HepG2 (cell line): ENCODE measurements around the gene RAB8A. TPM values are rescaled to one million over a fixed set of nuclear protein-coding genes. Genes with fewer than 3 reads are reported as not detected.

Source experiments
- AHDC1 ChIP-seq: sonication (generic); formaldehyde crosslinking; IDR thresholded peaks from 2 replicates; pipeline ENCODE4 v1.5.1; 2020; ENCODE audit warnings: mild to moderate bottlenecking, missing genetic modification reagents, borderline replicate concordance
- ATAD3A ChIP-seq: sonication (generic); formaldehyde crosslinking; IDR thresholded peaks from 2 replicates; pipeline ENCODE4 v1.4.0; 2020; ENCODE audit warnings: missing genetic modification reagents
- CSRNP1 ChIP-seq: sonication (generic); formaldehyde crosslinking; IDR thresholded peaks from 2 replicates; pipeline ENCODE4 v1.8.1; 2023; ENCODE audit warnings: mild to moderate bottlenecking, missing genetic modification reagents
- DNMT1 ChIP-seq: sonication (generic); formaldehyde crosslinking; IDR thresholded peaks from 2 replicates; pipeline ENCODE4 v1.5.1; 2020; ENCODE audit warnings: mild to moderate bottlenecking, missing genetic modification reagents
- FOXC1 ChIP-seq: sonication (generic); formaldehyde crosslinking; IDR thresholded peaks from 2 replicates; pipeline ENCODE4 v1.8.0; 2022; ENCODE audit warnings: mild to moderate bottlenecking, missing genetic modification reagents, borderline replicate concordance
- FOXP1 ChIP-seq, 2 experiments: fragments of 450-650 bp in 1 of 2; IDR thresholded peaks; 2 replicates each; pipeline ENCODE4 v1.6.1; 2017 to 2018; ENCODE audit warnings: antibody characterized with exemption in 1 of 2
- KAT7 ChIP-seq: IDR thresholded peaks from 2 replicates; pipeline ENCODE4 v1.6.1; 2018; ENCODE audit warnings: borderline replicate concordance, missing compliant biosample characterization
- KDM6A ChIP-seq: IDR thresholded peaks from 2 replicates; pipeline ENCODE4 v1.6.1; 2016; ENCODE audit warnings: low read depth
- NFRKB ChIP-seq: fragments of 450-650 bp; IDR thresholded peaks from 2 replicates; pipeline ENCODE4 v1.6.1; 2017
- NR2F2 ChIP-seq: IDR thresholded peaks from 2 replicates; pipeline ENCODE4 v1.6.1; 2012; ENCODE audit warnings: low read depth, inconsistent platforms, borderline replicate concordance
- NR3C1 ChIP-seq: sonication (generic); formaldehyde crosslinking; IDR thresholded peaks from 2 replicates; pipeline ENCODE4 v1.4.0; 2020; ENCODE audit warnings: missing genetic modification reagents
- NRL ChIP-seq: sonication (generic); formaldehyde crosslinking; IDR thresholded peaks from 2 replicates; pipeline ENCODE4 v1.5.0; 2020; ENCODE audit warnings: missing genetic modification reagents, mild to moderate bottlenecking, moderate library complexity, borderline replicate concordance
- ZNF549 ChIP-seq: sonication (generic); formaldehyde crosslinking; IDR thresholded peaks from 2 replicates; pipeline ENCODE4 v1.5.0; 2020; ENCODE audit warnings: missing genetic modification reagents
- polyA plus RNA-seq, 8 experiments: library from polyadenylated mRNA; depleted of rRNA in 3 of 8; stranded (reverse) in 7 of 8; unstranded in 1 of 8; fragments of >200 nt; fragmentation: Illumina TruSeq in 4 of 8; extraction: Trizol in 4 of 8; gene quantifications; 2 replicates each; pipeline versions ENCODE4 v1.2.1 to v1.2.3, GENCODE V29; 2011 to 2016; ENCODE audit warnings: low read depth in 4 of 8, missing spikeins in 1 of 8, mixed read lengths in 1 of 8; ENCODE audit not compliant: insufficient read depth in 1 of 8
- total RNA-seq, 5 experiments: library from RNA; depleted of rRNA; stranded (reverse); fragments of >200 nt; fragmentation: Illumina TruSeq; extraction: Trizol; gene quantifications; 2 replicates each; pipeline ENCODE4 v1.2.3, GENCODE V29; 2016; ENCODE audit warnings: low read depth in 1 of 5
- TF ChIP-seq, protein P1 (sequence below): sonication (generic); formaldehyde crosslinking; IDR thresholded peaks from 2 replicates; pipeline ENCODE4 v1.8.0; 2022; ENCODE audit warnings: mild to moderate bottlenecking, missing genetic modification reagents
- TF ChIP-seq, protein P2 (sequence below): IDR thresholded peaks from 2 replicates; pipeline ENCODE4 v1.4.0; 2020; ENCODE audit warnings: mild to moderate bottlenecking, missing genetic modification reagents

The RAB8A gene
- total and polyA plus RNA-seq, 2 of the 13 experiments (the other 11 are each of a cell fraction or from before 2014, with no cell fraction given): 36.7 to 45.0 TPM

GRCh38 chr19:16078759-16079707, 32.7 kb upstream of the RAB8A start (continued):
- TF ChIP-seq NRL: no peak
- TF ChIP-seq DNMT1: no peak
- TF ChIP-seq ZNF549 (CRISPR knock-in tag): no peak
- TF ChIP-seq KAT7 (CRISPR knock-in tag): no peak
- TF ChIP-seq, protein P1, sequence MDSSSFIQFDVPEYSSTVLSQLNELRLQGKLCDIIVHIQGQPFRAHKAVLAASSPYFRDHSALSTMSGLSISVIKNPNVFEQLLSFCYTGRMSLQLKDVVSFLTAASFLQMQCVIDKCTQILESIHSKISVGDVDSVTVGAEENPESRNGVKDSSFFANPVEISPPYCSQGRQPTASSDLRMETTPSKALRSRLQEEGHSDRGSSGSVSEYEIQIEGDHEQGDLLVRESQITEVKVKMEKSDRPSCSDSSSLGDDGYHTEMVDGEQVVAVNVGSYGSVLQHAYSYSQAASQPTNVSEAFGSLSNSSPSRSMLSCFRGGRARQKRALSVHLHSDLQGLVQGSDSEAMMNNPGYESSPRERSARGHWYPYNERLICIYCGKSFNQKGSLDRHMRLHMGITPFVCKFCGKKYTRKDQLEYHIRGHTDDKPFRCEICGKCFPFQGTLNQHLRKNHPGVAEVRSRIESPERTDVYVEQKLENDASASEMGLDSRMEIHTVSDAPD (CRISPR knock-in tag): no peak
- TF ChIP-seq FOXC1 (CRISPR knock-in tag): no peak
- TF ChIP-seq NR3C1 (CRISPR knock-in tag): no peak
- no peak for TF ChIP-seq CSRNP1
- 0 out of 2 replicates have a peak, but pooled peaks have one; percentile 4 for TF ChIP-seq KDM6A (CRISPR knock-in tag)
- TF ChIP-seq FOXP1 (IDR thresholded peaks at IDR 0.05): peak; percentile 72; the same call in 1 of the 2 replicates
- peak; percentile 68 for TF ChIP-seq FOXP1 (CRISPR knock-in tag; IDR thresholded peaks at IDR 0.05)
- TF ChIP-seq, protein P2, sequence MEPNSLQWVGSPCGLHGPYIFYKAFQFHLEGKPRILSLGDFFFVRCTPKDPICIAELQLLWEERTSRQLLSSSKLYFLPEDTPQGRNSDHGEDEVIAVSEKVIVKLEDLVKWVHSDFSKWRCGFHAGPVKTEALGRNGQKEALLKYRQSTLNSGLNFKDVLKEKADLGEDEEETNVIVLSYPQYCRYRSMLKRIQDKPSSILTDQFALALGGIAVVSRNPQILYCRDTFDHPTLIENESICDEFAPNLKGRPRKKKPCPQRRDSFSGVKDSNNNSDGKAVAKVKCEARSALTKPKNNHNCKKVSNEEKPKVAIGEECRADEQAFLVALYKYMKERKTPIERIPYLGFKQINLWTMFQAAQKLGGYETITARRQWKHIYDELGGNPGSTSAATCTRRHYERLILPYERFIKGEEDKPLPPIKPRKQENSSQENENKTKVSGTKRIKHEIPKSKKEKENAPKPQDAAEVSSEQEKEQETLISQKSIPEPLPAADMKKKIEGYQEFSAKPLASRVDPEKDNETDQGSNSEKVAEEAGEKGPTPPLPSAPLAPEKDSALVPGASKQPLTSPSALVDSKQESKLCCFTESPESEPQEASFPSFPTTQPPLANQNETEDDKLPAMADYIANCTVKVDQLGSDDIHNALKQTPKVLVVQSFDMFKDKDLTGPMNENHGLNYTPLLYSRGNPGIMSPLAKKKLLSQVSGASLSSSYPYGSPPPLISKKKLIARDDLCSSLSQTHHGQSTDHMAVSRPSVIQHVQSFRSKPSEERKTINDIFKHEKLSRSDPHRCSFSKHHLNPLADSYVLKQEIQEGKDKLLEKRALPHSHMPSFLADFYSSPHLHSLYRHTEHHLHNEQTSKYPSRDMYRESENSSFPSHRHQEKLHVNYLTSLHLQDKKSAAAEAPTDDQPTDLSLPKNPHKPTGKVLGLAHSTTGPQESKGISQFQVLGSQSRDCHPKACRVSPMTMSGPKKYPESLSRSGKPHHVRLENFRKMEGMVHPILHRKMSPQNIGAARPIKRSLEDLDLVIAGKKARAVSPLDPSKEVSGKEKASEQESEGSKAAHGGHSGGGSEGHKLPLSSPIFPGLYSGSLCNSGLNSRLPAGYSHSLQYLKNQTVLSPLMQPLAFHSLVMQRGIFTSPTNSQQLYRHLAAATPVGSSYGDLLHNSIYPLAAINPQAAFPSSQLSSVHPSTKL: 0 out of 2 replicates have a peak, but pooled peaks have one; percentile 17
- TF ChIP-seq AHDC1 (CRISPR knock-in tag): no peak
- TF ChIP-seq NFRKB: no peak
- no peak for TF ChIP-seq NR2F2
- TF ChIP-seq ATAD3A (CRISPR knock-in tag): no peak
